Fibroblast of skin of left quadriceps (primary cell): ENCODE results near the gene CD34.

Experiments
- DNase-seq, 2 experiments: peaks; one replicate each; pipeline ENCODE4 v3.0.0-alpha.2; 2013; ENCODE audit warnings: low read depth in 2 of 2

The CD34 gene

GRCh38 chr1:207873055-207873890 lies 37.7 kb downstream of the CD34 start:
- DNase-seq = no peak

GRCh38 chr1:207872621-207873020 lies 38.3 kb downstream of the CD34 start:
- no peak for DNase-seq

GRCh38 chr1:207871117-207871649 lies 39.7 kb downstream of the CD34 start:
- no peak for DNase-seq

- no peak for DNase-seq
Observed at GRCh38 chr1:207870306-207871031, 40.5 kb downstream of the CD34 start.

GRCh38 chr1:207869859-207870258 lies 41.1 kb downstream of the CD34 start:
- DNase-seq = no peak

- peak; percentile 33 to 42 for DNase-seq
Observed at GRCh38 chr1:207868774-207869721, 41.9 kb downstream of the CD34 start.

GRCh38 chr1:207868251-207868773 lies 42.6 kb downstream of the CD34 start:
- DNase-seq = no peak

- no peak for DNase-seq
Observed at GRCh38 chr1:207867136-207868109, 43.5 kb downstream of the CD34 start.

GRCh38 chr1:207866471-207867135 lies 44.3 kb downstream of the CD34 start:
- DNase-seq = no peak

- DNase-seq = no peak
Observed at GRCh38 chr1:207863893-207864535, 46.9 kb downstream of the CD34 start.

GRCh38 chr1:207862241-207862787 lies 48.6 kb downstream of the CD34 start:
- DNase-seq = peak; percentile 27 to 28

- no peak for DNase-seq
Observed at GRCh38 chr1:207861442-207862177, 49.3 kb downstream of the CD34 start.

GRCh38 chr1:207860531-207860930 lies 50.4 kb downstream of the CD34 start:
- no peak for DNase-seq

GRCh38 chr1:207858806-207859205 lies 52.1 kb downstream of the CD34 start:
- no peak for DNase-seq

- DNase-seq = peak in 1 of 2 experiments; percentile 4
Observed at GRCh38 chr1:207858281-207858680, 52.6 kb downstream of the CD34 start.

GRCh38 chr1:207857447-207857846 lies 53.5 kb downstream of the CD34 start:
- DNase-seq = no peak

GRCh38 chr1:207856276-207857023 lies 54.5 kb downstream of the CD34 start:
- DNase-seq = no peak
